BE2C (cell line): ENCODE measurements around the gene KPNA4. TPM values are rescaled to one million over a fixed set of nuclear protein-coding genes. Genes with fewer than 3 reads are reported as not detected.
A peak's percentile ranks its signal among the peaks of the same experiment; 100 is the strongest.

Source experiments
- DNase-seq: peaks from one replicate; pipeline ENCODE4 v3.0.0-alpha.2; 2020
- H3K27me3 ChIP-seq: fragments of 250-450 bp; sonication (Bioruptor Pico); 2 replicates; pipeline ENCODE4 v1.5.1; 2020; ENCODE audit warnings: mild to moderate bottlenecking
- H3K36me3 ChIP-seq: fragments of 250-450 bp; sonication (Bioruptor Pico); 2 replicates; pipeline ENCODE4 v1.5.1; 2020; ENCODE audit warnings: mild to moderate bottlenecking
- H3K4me1 ChIP-seq: fragments of 250-450 bp; sonication (Bioruptor Pico); 2 replicates; pipeline ENCODE4 v1.5.1; 2020
- H3K4me3 ChIP-seq: 2 replicates; pipeline ENCODE4 v1.5.1; 2011; ENCODE audit warnings: low read depth, low read length
- H3K9me3 ChIP-seq: fragments of 250-450 bp; sonication (Bioruptor Pico); 2 replicates; pipeline ENCODE4 v1.5.1; 2020
- CTCF ChIP-seq: IDR thresholded peaks from 2 replicates; pipeline ENCODE4 v1.5.1; 2012; ENCODE audit warnings: mild to moderate bottlenecking, low read depth, low read length
- polyA plus RNA-seq: library from polyadenylated mRNA; unstranded; fragments of >200 nt; gene quantifications from one replicate; pipeline ENCODE4 v1.2.1, GENCODE V29; 2012; ENCODE audit warnings: low read depth, missing spikeins; ENCODE audit not compliant: insufficient read length, insufficient read depth

KPNA4 gene
- 21.4 TPM for polyA plus RNA-seq

GRCh38 chr3:160565442-160566403 is at the start of gene KPNA4:
Gene KPNA4, minus strand, starts transcription at chr3:160565571. Its CDS starts 289 bp downstream, at chr3:160565282.
- Histone ChIP-seq H3K9me3 (no peaks in the 10 kb centered on the region), H3K27me3 (no peaks in the 10 kb centered on the region), H3K4me1 (peaks cover 3% of the 10 kb centered on the region; the same call in 1 of the 2 replicates), H3K4me3 (peak within 1 kb of the TSS; percentile 85), H3K36me3 (no peaks in the 10 kb centered on the region; the same call in 1 of the 2 replicates)
- no peak for TF ChIP-seq CTCF
- peak; percentile 98 for DNase-seq

- Histone ChIP-seq H3K4me1 (peaks cover 8% of the 10 kb centered on the region), H3K27me3 (no peaks in the 10 kb centered on the region), H3K4me3 (no peak overlapping the region), H3K36me3 (no peaks in the 10 kb centered on the region), H3K9me3 (no peaks in the 10 kb centered on the region)
- DNase-seq, result no peak
- TF ChIP-seq CTCF, result no peak
Measured at GRCh38 chr3:160613661-160614060, 48.3 kb upstream of the KPNA4 start.

DNA sequence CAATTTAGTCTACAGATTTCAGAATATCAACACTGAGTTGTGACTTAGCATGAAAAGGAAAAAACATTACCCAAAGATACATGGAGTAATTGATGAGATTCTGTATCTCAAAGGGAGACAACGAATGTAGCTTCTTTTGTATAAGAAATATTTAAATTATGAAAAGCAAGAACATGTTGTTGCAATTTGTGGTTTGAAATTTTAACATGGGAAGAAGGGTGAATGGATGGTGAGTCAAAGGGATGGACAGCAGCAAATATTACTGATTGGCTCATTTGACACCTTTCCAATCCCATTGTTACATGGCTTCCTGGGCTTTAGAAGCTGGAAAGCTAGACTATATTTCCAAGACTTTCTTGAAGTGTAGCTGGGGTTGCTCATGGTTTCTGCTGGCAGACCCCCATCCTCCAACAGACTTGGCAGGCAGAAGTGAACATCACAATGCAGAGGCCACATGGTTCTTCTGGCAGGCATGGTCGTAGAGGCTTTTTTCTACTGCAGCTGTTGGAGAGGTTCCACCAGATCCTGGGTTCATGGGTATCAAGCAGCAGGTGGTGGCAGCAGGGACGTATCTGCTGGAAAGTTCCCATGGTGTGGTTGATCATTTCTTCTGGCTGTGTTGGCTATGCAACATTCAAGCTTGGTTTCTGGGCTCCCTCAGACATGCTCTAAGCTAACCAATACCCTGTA is 47.2 kb upstream of the KPNA4 start:
- TF ChIP-seq CTCF, result no peak
- Histone ChIP-seq H3K9me3 (no peaks in the 10 kb centered on the region), H3K36me3 (no peaks in the 10 kb centered on the region), H3K4me1 (peaks cover under 1% of the 10 kb centered on the region; the same call in 1 of the 2 replicates), H3K4me3 (no peak overlapping the region), H3K27me3 (no peaks in the 10 kb centered on the region)
- DNase-seq, result no peak

DNA sequence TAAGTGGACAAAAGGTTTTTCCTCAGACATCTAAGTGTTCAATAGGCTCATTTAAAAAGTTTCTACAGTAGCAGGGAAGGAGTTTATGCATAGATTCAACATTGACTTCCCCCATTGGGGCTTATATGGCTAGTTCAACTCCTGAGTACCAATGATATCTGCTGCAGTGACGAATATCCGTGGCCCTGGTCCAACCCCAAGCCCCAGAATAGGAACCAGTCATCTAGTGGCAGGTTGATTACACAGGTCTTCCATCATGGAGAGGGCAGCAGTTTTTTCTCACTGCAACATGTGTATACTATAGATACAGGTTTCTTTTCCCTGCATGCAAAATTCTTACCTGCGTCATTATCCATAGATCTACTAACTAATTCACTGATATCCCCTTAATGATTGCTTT is 45.8 kb upstream of the KPNA4 start:
- TF ChIP-seq CTCF, result no peak
- DNase-seq, result no peak
- no peaks in the 10 kb centered on the region for H3K4me1 ChIP-seq
- no peaks in the 10 kb centered on the region for H3K27me3 ChIP-seq
- H3K4me3 ChIP-seq, result no peak overlapping the region
- no peaks in the 10 kb centered on the region; the same call in 1 of the 2 replicates for H3K36me3 ChIP-seq
- H3K9me3 ChIP-seq, result no peaks in the 10 kb centered on the region

GRCh38 chr3:160608870-160609269 is 43.5 kb upstream of the KPNA4 start:
- Histone ChIP-seq H3K27me3 (no peaks in the 10 kb centered on the region), H3K4me1 (no peaks in the 10 kb centered on the region), H3K4me3 (no peak overlapping the region), H3K36me3 (no peaks in the 10 kb centered on the region; the same call in 1 of the 2 replicates), H3K9me3 (no peaks in the 10 kb centered on the region)
- TF ChIP-seq CTCF, result no peak
- no peak for DNase-seq
